NCI-H1417 treated with DMSO at 0.1 percent for 48 hours (cell line): Measurements from ENCODE around the gene SEC14L2.
"Not testable (repeated sequence)": the region's sequence is repeated elsewhere in the genome, so short reads cannot be mapped to it uniquely, and the experiment has no call there.

Experiments
- DNase-seq: peaks from one replicate; lab custom pipeline; 2025; lab: John Stamatoyannopoulos, UW

Gene SEC14L2

DNA sequence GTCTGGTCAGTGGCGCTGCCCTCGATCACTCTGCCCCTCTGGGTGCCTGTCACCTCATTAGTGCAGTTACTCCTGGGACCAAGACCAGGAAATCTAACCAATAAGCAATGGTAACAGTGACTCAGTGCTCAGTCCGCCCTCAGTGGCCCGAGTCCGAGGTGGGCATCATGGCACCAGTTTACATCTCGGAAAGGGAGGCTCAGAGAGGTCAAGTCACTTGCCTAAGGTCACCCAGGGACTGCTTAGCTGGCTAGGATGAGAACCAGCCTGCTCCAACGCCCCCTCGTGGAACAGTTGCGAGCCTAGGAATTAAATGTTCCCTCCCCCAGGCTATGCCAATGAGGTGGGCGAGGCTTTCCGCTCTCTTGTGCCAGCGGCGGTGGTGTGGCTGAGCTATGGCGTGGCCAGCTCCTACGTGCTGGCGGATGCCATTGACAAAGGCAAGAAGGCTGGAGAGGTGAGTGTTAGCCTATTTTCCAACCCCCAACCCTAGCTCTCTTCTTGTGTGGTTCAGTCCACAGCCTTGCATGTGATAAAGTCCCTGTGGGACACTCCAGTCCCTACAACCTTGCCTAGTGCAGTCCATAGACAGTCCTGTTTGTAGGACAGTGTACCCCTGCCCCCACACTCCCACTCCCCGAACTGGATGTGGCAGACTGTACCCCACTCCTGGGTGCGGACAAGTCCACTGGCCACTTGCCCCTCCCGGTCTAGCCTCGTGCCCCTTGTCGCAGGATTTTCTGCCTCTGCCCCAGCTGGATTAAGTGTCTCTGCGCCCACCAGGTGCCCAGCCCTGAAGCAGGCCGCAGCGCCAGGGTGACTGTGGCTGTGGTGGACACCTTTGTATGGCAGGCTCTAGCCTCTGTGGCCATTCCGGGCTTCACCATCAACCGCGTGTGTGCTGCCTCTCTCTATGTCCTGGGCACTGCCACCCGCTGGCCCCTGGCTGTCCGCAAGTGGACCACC, 29.9 kb downstream of the SEC14L2 start:
- no peak for DNase-seq

DNA sequence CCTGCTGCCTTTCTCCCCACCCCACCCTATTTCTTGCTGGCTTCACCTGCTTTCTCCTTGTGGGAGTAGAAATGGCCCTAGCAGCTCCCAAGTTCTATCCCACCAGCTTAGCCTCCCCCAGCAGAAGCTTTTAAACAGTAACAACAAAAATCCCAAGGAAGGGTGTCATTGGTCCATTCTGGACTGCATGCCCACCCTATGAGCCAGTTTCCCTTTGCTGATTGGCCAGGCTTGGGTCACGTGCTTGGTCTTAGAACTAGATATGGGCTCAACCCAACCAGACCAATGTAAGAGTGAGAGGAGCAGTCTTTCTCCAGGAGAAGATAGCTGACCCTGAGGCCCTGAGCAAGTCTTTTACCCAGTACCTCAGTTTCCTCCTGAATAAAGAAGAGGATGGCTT, 31.1 kb downstream of the SEC14L2 start:
- DNase-seq: no peak

DNA sequence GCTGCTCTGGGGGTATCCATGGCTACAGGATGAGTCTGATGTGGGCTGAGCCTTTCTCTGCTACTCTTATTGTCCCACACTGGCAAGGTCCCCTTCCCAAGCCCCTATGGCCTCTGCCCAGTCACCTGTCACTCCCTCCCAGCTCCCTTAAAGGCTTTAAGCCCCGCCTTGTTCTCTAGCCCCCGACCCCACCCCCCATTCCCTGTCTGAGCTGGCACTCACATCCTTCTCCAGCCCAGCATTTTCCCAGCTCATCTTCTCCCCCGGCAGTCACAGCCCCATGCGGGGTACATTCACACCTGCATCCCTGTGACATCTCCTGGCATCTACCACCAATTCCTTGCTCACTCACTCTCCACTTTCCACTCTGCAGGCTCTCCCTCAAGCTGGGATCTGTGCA, 33.1 kb downstream of the SEC14L2 start:
- DNase-seq: no peak

- no peak for DNase-seq
Observed at GRCh38 chr22:30430933-30431332, 34.1 kb downstream of the SEC14L2 start.

DNA sequence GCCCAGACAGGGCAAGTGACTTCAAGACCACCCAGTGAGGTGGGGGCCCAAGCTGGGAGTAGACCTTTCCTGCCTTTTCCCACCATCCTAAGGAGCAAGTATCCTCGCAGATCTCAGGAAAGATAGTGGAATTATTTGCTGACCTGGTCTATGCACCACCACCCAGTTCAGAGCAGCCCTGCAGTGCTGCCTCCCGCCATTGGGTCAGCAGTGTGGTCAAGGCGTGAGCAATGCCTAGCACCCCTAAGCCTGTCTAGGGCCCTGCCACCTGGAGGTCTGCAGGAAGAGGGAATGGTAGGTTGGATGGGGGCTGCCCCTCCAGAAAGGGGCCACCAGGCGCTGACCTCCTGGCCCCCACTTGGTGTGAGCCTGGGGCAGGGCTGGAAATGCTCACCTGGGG, 35.3 kb downstream of the SEC14L2 start:
- no peak for DNase-seq

- DNase-seq: no peak
Observed at GRCh38 chr22:30432520-30432919, 35.7 kb downstream of the SEC14L2 start.

GRCh38 chr22:30433227-30433626, 36.4 kb downstream of the SEC14L2 start:
- no peak for DNase-seq

DNA sequence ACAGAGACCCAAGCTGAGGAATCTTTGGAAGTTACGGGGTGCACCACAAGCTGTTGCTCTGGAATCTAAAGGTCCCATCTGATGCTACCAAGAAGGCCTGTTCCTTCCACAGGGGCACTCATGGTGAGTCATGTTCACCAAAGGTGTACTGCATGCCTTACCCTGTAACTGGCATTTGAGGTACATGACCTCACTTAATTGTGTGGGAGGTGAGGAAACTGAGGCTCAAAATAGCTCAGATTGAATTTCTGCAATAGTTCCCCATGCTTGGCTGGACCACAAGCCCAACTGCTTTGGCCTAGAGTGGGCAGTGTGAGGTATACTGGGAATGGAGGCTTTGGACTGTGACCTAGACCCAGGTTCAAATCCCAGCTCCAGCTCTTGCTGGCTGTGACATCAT, 37.0 kb downstream of the SEC14L2 start:
- no peak for DNase-seq

- DNase-seq: no peak
Observed at GRCh38 chr22:30434843-30435242, 38.0 kb downstream of the SEC14L2 start.

- no peak for DNase-seq
Observed at GRCh38 chr22:30435674-30436126, 38.9 kb downstream of the SEC14L2 start.

GRCh38 chr22:30436196-30436595, 39.4 kb downstream of the SEC14L2 start:
- no peak for DNase-seq

- DNase-seq: no peak
Observed at GRCh38 chr22:30438559-30438958, 41.7 kb downstream of the SEC14L2 start.

- DNase-seq: no peak
Observed at GRCh38 chr22:30439226-30439625, 42.4 kb downstream of the SEC14L2 start.

DNA sequence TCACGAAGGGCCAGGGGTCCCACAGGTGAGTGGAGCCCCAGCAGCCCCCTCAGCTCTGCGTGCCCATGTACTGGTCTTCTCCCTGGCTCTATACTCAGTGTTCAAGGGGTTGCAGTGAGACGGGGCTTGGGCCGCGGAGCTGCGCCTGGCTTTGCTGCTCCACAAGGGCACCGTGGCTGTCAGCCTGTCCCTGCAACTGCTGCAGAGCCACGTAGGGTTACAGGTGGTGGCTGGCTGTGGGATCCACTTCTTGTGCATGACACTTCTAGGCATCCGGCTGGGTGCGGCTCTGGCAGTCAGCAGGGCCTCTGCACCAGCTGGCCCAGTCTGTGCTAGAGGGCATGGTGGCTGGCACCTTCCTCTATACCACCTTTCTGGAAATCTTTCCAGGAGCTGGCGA, 43.0 kb downstream of the SEC14L2 start:
- DNase-seq: no peak

- DNase-seq: no peak
Observed at GRCh38 chr22:30441088-30441487, 44.3 kb downstream of the SEC14L2 start.

DNA sequence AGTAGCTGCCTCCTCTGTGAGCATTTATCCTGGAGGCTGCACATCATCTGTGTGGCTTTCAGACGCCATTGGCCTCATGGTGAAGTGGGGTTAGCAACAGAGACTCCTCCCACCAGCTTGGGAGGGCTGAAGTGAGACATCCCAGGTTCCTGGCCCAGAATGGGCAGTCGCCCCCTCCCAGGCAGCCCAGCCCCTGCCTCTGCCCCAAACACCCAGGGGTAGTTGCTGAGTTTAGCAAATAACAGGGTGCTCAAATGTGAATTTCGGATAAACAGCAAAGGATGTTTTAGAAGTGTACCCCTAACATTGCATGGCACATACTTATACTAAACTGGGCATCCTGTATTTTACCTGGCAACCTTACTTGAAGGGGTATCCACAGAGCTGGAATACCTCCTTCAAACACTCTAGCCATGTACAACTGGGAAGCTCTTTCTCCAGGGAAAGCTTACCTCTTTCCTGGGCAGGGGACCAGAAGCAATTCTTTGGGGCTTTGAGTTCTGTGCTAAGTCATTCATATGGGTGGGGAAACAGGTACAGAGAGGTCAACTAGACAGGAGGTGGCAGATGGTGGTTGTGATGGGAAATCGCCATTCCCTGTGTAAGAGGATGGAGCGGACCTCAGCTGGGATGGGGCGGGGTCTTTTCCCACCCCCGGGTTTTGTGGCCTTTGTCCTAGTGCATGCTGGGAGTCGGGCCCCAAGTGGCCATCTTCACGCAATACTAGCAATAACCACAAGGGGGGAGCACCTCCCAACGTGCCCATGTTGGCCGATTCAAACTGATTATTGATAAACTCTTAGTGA, 48.0 kb downstream of the SEC14L2 start:
- no peak for DNase-seq

- no peak for DNase-seq
Observed at GRCh38 chr22:30445438-30446145, 48.8 kb downstream of the SEC14L2 start.

GRCh38 chr22:30447656-30448055, 50.8 kb downstream of the SEC14L2 start:
- DNase-seq: no peak

GRCh38 chr22:30451488-30451887, 54.7 kb downstream of the SEC14L2 start:
- not testable (repeated sequence) for DNase-seq

- no peak for DNase-seq
Observed at GRCh38 chr22:30452861-30453260, 56.0 kb downstream of the SEC14L2 start.

DNA sequence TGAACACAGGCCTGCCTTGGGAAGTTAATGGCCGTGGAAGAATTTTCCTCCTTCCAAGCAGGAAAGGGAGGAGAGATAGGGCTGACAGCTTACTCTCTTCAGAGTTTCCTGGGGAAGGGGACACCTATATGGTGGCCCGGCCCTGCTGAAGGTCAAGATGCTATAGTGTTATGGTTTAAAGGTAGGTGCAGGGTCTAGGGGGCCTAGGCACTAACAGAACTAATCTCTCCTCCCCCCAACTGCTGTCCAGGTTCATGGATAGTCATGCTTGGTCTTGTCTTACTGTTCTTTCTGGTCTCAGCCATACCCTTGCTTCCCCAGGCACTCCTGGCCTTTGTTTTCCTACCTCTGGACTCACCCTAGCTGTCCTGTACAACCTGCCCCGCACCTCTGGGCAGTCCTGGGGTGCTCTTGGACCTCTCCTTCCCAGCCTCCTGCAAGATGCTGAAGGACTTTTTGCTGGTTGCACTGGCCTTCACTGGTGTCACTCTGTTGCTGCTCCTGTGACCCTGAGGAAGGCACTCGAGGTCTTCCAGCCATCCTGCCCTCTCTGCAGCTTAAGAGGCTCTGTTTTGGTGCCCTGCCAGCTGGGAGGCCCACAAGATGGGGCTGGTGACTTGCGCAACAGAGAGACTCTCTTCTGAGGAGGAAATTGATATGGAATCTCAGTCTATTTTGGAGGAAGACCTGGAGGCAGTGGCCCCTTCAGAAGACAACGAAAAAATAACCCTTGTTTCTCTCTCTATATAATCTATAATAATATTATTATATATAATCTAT, 57.1 kb downstream of the SEC14L2 start:
- no peak for DNase-seq
